H9 (cell line): Measurements from ENCODE around the gene VWC2L. TPM values are rescaled to one million over a fixed set of nuclear protein-coding genes. Genes with fewer than 3 reads are reported as not detected.

Experiments
- DNase-seq: peaks from one replicate; pipeline ENCODE4 v3.0.0-alpha.2; 2017
- H2AFZ ChIP-seq: one replicate; pipeline ENCODE4 v1.6.1; 2013; ENCODE audit warnings: mild to moderate bottlenecking, low read length, control low read depth, moderate library complexity
- H2AK5ac ChIP-seq: 2 replicates; pipeline ENCODE4 v1.6.1; 2013; ENCODE audit warnings: low read length, control low read depth, mixed read lengths; ENCODE audit not compliant: insufficient read length
- H2BK120ac ChIP-seq: one replicate; pipeline ENCODE4 v1.6.1; 2013; ENCODE audit warnings: low read depth, mild to moderate bottlenecking, low read length, control low read depth, inconsistent platforms; ENCODE audit not compliant: poor library complexity, severe bottlenecking
- H2BK12ac ChIP-seq: 2 replicates; pipeline ENCODE4 v1.6.1; 2013; ENCODE audit warnings: low read length, control low read depth, mixed read lengths, low read depth; ENCODE audit not compliant: insufficient read length
- H2BK15ac ChIP-seq: 2 replicates; pipeline ENCODE4 v1.6.1; 2013; ENCODE audit warnings: low read depth, low read length, control low read depth
- H2BK20ac ChIP-seq: one replicate; pipeline ENCODE4 v1.6.1; 2013; ENCODE audit warnings: low read depth, mild to moderate bottlenecking, low read length, control low read depth, inconsistent platforms; ENCODE audit not compliant: poor library complexity, severe bottlenecking
- H2BK5ac ChIP-seq: 2 replicates; pipeline ENCODE4 v1.6.1; 2013; ENCODE audit warnings: low read length, control low read depth, mixed read lengths; ENCODE audit not compliant: insufficient read length
- H3K14ac ChIP-seq: 2 replicates; pipeline ENCODE4 v1.6.1; 2013; ENCODE audit warnings: low read length, control low read depth; ENCODE audit not compliant: insufficient read depth
- H3K18ac ChIP-seq: 2 replicates; pipeline ENCODE4 v1.6.1; 2013; ENCODE audit warnings: low read depth, mild to moderate bottlenecking, mixed read lengths, low read length, control low read depth; ENCODE audit not compliant: insufficient read length
- H3K23ac ChIP-seq: 2 replicates; pipeline ENCODE4 v1.6.1; 2013; ENCODE audit warnings: low read length, control low read depth, mixed read lengths, low read depth; ENCODE audit not compliant: insufficient read length
- H3K23me2 ChIP-seq: 2 replicates; pipeline ENCODE4 v1.6.1; 2013; ENCODE audit warnings: low read depth, mild to moderate bottlenecking, mixed read lengths, low read length, control low read depth; ENCODE audit not compliant: insufficient read length, poor library complexity, severe bottlenecking
- H3K27ac ChIP-seq: 2 replicates; pipeline ENCODE4 v1.5.1; 2013; ENCODE audit warnings: low read length, control low read depth, mixed read lengths, low read depth; ENCODE audit not compliant: insufficient read length
- H3K27me3 ChIP-seq: 2 replicates; pipeline ENCODE4 v1.6.1; 2013; ENCODE audit warnings: low read length, control low read depth, inconsistent platforms; ENCODE audit not compliant: insufficient read depth
- H3K4ac ChIP-seq: 2 replicates; pipeline ENCODE4 v1.6.1; 2013; ENCODE audit warnings: low read depth, mild to moderate bottlenecking, control low read depth, inconsistent platforms, low read length, moderate library complexity
- H3K4me1 ChIP-seq: 2 replicates; pipeline ENCODE4 v1.6.1; 2013; ENCODE audit warnings: low read length, control low read depth, inconsistent platforms; ENCODE audit not compliant: insufficient read depth
- H3K4me2 ChIP-seq: 2 replicates; pipeline ENCODE4 v1.6.1; 2013; ENCODE audit warnings: low read length, control low read depth, mixed read lengths; ENCODE audit not compliant: insufficient read length, insufficient read depth
- H3K56ac ChIP-seq: 2 replicates; pipeline ENCODE4 v1.6.1; 2013; ENCODE audit warnings: low read depth, mild to moderate bottlenecking, mixed read lengths, low read length, control low read depth; ENCODE audit not compliant: insufficient read length
- H3K79me1 ChIP-seq: 2 replicates; pipeline ENCODE4 v1.6.1; 2013; ENCODE audit warnings: low read depth, mild to moderate bottlenecking, moderate library complexity, low read length, control low read depth, inconsistent platforms; ENCODE audit not compliant: insufficient read depth, poor library complexity, severe bottlenecking
- H3K79me2 ChIP-seq: 2 replicates; pipeline ENCODE4 v1.6.1; 2013; ENCODE audit warnings: low read length, control low read depth, inconsistent platforms; ENCODE audit not compliant: insufficient read depth
- H3K9ac ChIP-seq: 2 replicates; pipeline ENCODE4 v1.6.1; 2013; ENCODE audit warnings: low read length, control low read depth, mixed read lengths; ENCODE audit not compliant: insufficient read length; ENCODE audit errors: extremely low read depth
- H3K9me3 ChIP-seq: one replicate; pipeline ENCODE4 v1.6.1; 2013; ENCODE audit warnings: low read depth, low read length, inconsistent platforms; ENCODE audit not compliant: control insufficient read depth
- H3T11ph ChIP-seq: one replicate; pipeline ENCODE4 v1.6.1; 2013; ENCODE audit warnings: mild to moderate bottlenecking, low read length, control low read depth, inconsistent platforms
- H4K20me1 ChIP-seq: one replicate; pipeline ENCODE4 v1.6.1; 2013; ENCODE audit not compliant: control insufficient read depth, insufficient read length, insufficient read depth
- H4K5ac ChIP-seq: 2 replicates; pipeline ENCODE4 v1.6.1; 2013; ENCODE audit warnings: low read depth, mild to moderate bottlenecking, mixed read lengths, low read length, control low read depth; ENCODE audit not compliant: insufficient read length
- H4K8ac ChIP-seq: replicated peaks from 2 replicates; pipeline ENCODE4 v1.6.1; 2013; ENCODE audit warnings: low read length, control low read depth, mixed read lengths, low read depth; ENCODE audit not compliant: insufficient read length
- H4K91ac ChIP-seq: 2 replicates; pipeline ENCODE4 v1.6.1; 2013; ENCODE audit warnings: low read depth, mild to moderate bottlenecking, moderate library complexity, mixed read lengths, low read length, control low read depth; ENCODE audit not compliant: insufficient read length
- H3K27ac Mint-ChIP-seq, 3 experiments: 2 replicates in 2 of 3; 3 replicates in 1 of 3; pipeline ENCODE4 v1.8.0; 2020 to 2021; ENCODE audit warnings: mixed read lengths in 3 of 3, mild to moderate bottlenecking in 1 of 3, moderate library complexity in 1 of 3
- H3K27me3 Mint-ChIP-seq: 2 replicates; pipeline ENCODE4 v1.8.0; 2021; ENCODE audit warnings: low read depth, mild to moderate bottlenecking, moderate library complexity, mixed read lengths
- H3K36me3 Mint-ChIP-seq, 3 experiments: 2 replicates in 2 of 3; 3 replicates in 1 of 3; pipeline ENCODE4 v1.8.0; 2020 to 2021; ENCODE audit warnings: low read depth in 3 of 3, mixed read lengths in 3 of 3; ENCODE audit not compliant: insufficient read depth in 1 of 3
- H3K4me1 Mint-ChIP-seq, 2 experiments: 2 replicates each; pipeline ENCODE4 v1.8.0; 2020; ENCODE audit warnings: mixed read lengths in 2 of 2
- H3K4me3 Mint-ChIP-seq, 2 experiments: 2 replicates in 1 of 2; 3 replicates in 1 of 2; pipeline ENCODE4 v1.8.0; 2020 to 2021; ENCODE audit warnings: mild to moderate bottlenecking in 2 of 2, mixed read lengths in 2 of 2, moderate library complexity in 1 of 2
- H3K9me3 Mint-ChIP-seq, 2 experiments: 2 replicates in 1 of 2; 3 replicates in 1 of 2; pipeline ENCODE4 v1.8.0; 2020; ENCODE audit warnings: mild to moderate bottlenecking in 2 of 2, mixed read lengths in 2 of 2, moderate library complexity in 1 of 2
- CTCF ChIP-seq: fragments of 200-600 bp; sonication (generic); conservative IDR thresholded peaks from 3 replicates; pipeline ENCODE4 v1.8.0; 2021; ENCODE audit warnings: antibody characterized with exemption, mild to moderate bottlenecking
- WGBS: extraction: QIAGEN DNeasy Blood & Tissue Kit; methylation state at CpG from one replicate; pipeline ENCODE4 v1.1.7; 2013; ENCODE audit warnings: missing lambda C conversion rate, low lambda C conversion rate, mixed read lengths; ENCODE audit not compliant: insufficient read length; ENCODE audit errors: extremely low coverage; 5-methylcytosine and 5-hydroxymethylcytosine counted together
- total RNA-seq: library from RNA; stranded (reverse); gene quantifications from 2 replicates; pipeline ENCODE4 v1.2.1, GENCODE V29; 2021

The VWC2L gene
- total RNA-seq, 1 experiment from 2014 or later: not detected

- no peaks in the 10 kb centered on the region for H3K23me2 ChIP-seq
- H3K4me2 ChIP-seq: no peak overlapping the region
- no peak overlapping the region for H2BK120ac ChIP-seq
- no CpG with 5 or more reads among the region's 1 CpG for WGBS
- no peak overlapping the region for H4K91ac ChIP-seq
- no peaks in the 10 kb centered on the region for H4K20me1 ChIP-seq
- Mint-ChIP-seq H3K9me3 (no peaks in the 10 kb centered on the region), H3K27me3 (no peaks in the 10 kb centered on the region), H3K4me3 (no peak overlapping the region), H3K36me3 (no peaks in the 10 kb centered on the region), H3K27ac (no peak overlapping the region), H3K4me1 (no peaks in the 10 kb centered on the region)
- no peak overlapping the region for H2AFZ ChIP-seq
- H3K4ac ChIP-seq: no peak overlapping the region
- no peak overlapping the region for H2BK20ac ChIP-seq
- H2AK5ac ChIP-seq: no peak overlapping the region
- H3K79me2 ChIP-seq: no peaks in the 10 kb centered on the region
- H4K8ac ChIP-seq: no peak overlapping the region
- TF ChIP-seq CTCF: no peak
- H3K79me1 ChIP-seq: no peaks in the 10 kb centered on the region
- H3K9ac ChIP-seq: no peak overlapping the region
- H3K4me1 ChIP-seq: no peaks in the 10 kb centered on the region
- no peak overlapping the region for H3K23ac ChIP-seq
- H2BK5ac ChIP-seq: no peak overlapping the region
- no peaks in the 10 kb centered on the region for H3K9me3 ChIP-seq
- H3T11ph ChIP-seq: no peak overlapping the region
- H3K18ac ChIP-seq: no peak overlapping the region
- no peak overlapping the region for H2BK15ac ChIP-seq
- H4K5ac ChIP-seq: no peak overlapping the region
- no peaks in the 10 kb centered on the region for H3K27me3 ChIP-seq
- DNase-seq: no peak
- H3K27ac ChIP-seq: no peak overlapping the region
- no peak overlapping the region for H2BK12ac ChIP-seq
- H3K56ac ChIP-seq: no peak overlapping the region
- no peak overlapping the region for H3K14ac ChIP-seq
Measured at GRCh38 chr2:214365549-214365948, 45.3 kb upstream of the VWC2L start.
